ENCODE results near the gene PSMD11. TPM values are rescaled to one million over a fixed set of nuclear protein-coding genes. Genes with fewer than 3 reads are reported as not detected.

PSMD11 gene
- total RNA-seq, 1 donor from 2014 or later, result 107 TPM

DNA sequence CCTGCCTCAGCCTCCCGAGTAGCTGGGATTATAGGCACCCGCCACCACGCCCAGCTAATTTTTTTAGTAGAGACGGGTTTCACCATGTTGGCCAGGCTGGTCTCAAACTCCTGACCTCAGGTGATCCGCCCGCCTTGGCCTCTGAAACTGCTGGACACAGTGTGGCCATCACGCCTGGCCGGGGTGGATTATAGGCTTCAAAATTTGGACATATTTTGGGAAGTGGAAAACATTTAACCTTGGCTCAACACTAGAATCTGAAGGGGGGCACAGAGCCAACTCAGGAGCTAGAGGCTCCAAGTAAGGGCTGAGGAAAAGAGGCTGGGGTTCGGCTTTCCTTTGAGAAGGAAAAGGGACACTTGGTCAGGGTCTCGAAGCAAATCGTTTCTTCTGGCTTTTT, 40.3 kb downstream of the PSMD11 start:
- Histone ChIP-seq H3K27me3 (ENCODE audit: control insufficient read depth, insufficient read depth, low read length) (no peaks in the 10 kb centered on the region), H3K4me3 (ENCODE audit: low read depth, low read length) (no peak overlapping the region), H3K36me3 (ENCODE audit: control insufficient read depth, insufficient read depth, low read length) (peaks cover 1% of the 10 kb centered on the region)
- no peak for DNase-seq (ENCODE audit: low read depth)
- TF ChIP-seq, protein P1, sequence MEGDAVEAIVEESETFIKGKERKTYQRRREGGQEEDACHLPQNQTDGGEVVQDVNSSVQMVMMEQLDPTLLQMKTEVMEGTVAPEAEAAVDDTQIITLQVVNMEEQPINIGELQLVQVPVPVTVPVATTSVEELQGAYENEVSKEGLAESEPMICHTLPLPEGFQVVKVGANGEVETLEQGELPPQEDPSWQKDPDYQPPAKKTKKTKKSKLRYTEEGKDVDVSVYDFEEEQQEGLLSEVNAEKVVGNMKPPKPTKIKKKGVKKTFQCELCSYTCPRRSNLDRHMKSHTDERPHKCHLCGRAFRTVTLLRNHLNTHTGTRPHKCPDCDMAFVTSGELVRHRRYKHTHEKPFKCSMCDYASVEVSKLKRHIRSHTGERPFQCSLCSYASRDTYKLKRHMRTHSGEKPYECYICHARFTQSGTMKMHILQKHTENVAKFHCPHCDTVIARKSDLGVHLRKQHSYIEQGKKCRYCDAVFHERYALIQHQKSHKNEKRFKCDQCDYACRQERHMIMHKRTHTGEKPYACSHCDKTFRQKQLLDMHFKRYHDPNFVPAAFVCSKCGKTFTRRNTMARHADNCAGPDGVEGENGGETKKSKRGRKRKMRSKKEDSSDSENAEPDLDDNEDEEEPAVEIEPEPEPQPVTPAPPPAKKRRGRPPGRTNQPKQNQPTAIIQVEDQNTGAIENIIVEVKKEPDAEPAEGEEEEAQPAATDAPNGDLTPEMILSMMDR (IDR thresholded peaks at IDR 0.05; ENCODE audit: insufficient read depth, low read length, poor library complexity, severe bottlenecking), result no peak

- TF ChIP-seq, protein P1 (IDR thresholded peaks at IDR 0.05; ENCODE audit: insufficient read depth, low read length, poor library complexity, severe bottlenecking), result no peak
- Histone ChIP-seq H3K4me3 (ENCODE audit: low read depth, low read length) (no peak overlapping the region), H3K27me3 (ENCODE audit: control insufficient read depth, insufficient read depth, low read length) (no peaks in the 10 kb centered on the region), H3K36me3 (ENCODE audit: control insufficient read depth, insufficient read depth, low read length) (peaks cover under 1% of the 10 kb centered on the region)
- no peak for DNase-seq (ENCODE audit: low read depth)
Measured at GRCh38 chr17:32485261-32486110, 41.2 kb downstream of the PSMD11 start.

- TF ChIP-seq, protein P1 (IDR thresholded peaks at IDR 0.05; ENCODE audit: insufficient read depth, low read length, poor library complexity, severe bottlenecking), result no peak
- no peaks in the 10 kb centered on the region for H3K27me3 ChIP-seq (ENCODE audit: control insufficient read depth, insufficient read depth, low read length)
- no peaks in the 10 kb centered on the region for H3K36me3 ChIP-seq (ENCODE audit: control insufficient read depth, insufficient read depth, low read length)
- H3K4me3 ChIP-seq (ENCODE audit: low read depth, low read length), result peak overlapping the region; percentile 51
- no peak for DNase-seq (ENCODE audit: low read depth)
Measured at GRCh38 chr17:32486111-32486700, 41.9 kb downstream of the PSMD11 start.

GRCh38 chr17:32486701-32487472, 42.6 kb downstream of the PSMD11 start, which contains the start of gene CDK5R1:
Gene CDK5R1, plus strand, starts transcription at chr17:32486993. Its CDS starts 628 bp downstream, at chr17:32487621.
- TF ChIP-seq, protein P1 (IDR thresholded peaks at IDR 0.05; ENCODE audit: insufficient read depth, low read length, poor library complexity, severe bottlenecking), result no peak

DNA sequence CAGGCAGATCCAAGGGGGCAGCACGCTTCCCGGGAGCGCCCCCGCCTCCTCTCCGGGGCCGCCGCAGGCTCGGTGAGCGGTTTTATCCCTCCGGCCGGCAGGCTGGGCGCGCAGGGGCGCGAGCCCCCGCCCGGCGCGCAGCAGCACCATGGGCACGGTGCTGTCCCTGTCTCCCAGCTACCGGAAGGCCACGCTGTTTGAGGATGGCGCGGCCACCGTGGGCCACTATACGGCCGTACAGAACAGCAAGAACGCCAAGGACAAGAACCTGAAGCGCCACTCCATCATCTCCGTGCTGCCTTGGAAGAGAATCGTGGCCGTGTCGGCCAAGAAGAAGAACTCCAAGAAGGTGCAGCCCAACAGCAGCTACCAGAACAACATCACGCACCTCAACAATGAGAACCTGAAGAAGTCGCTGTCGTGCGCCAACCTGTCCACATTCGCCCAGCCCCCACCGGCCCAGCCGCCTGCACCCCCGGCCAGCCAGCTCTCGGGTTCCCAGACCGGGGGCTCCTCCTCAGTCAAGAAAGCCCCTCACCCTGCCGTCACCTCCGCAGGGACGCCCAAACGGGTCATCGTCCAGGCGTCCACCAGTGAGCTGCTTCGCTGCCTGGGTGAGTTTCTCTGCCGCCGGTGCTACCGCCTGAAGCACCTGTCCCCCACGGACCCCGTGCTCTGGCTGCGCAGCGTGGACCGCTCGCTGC, 43.3 kb downstream of the PSMD11 start:
- TF ChIP-seq, protein P1 (IDR thresholded peaks at IDR 0.05; ENCODE audit: insufficient read depth, low read length, poor library complexity, severe bottlenecking), result no peak
- no peaks in the 10 kb centered on the region for H3K27me3 ChIP-seq (ENCODE audit: control insufficient read depth, insufficient read depth, low read length)
- DNase-seq (ENCODE audit: low read depth), result no peak

More at GRCh38 chr17:32486701-32487472, 42.6 kb downstream of the PSMD11 start, which contains the start of gene CDK5R1:
- H3K4me3 ChIP-seq (ENCODE audit: low read depth, low read length), result peak within 1 kb of the TSS; percentile 56
- no peaks in the 10 kb centered on the region for H3K27me3 ChIP-seq (ENCODE audit: control insufficient read depth, insufficient read depth, low read length)
- no peaks in the 10 kb centered on the region for H3K36me3 ChIP-seq (ENCODE audit: control insufficient read depth, insufficient read depth, low read length)
- DNase-seq (ENCODE audit: low read depth), result no peak

More for the DNA sequence above, 43.3 kb downstream of the PSMD11 start:
- Histone ChIP-seq H3K4me3 (ENCODE audit: low read depth, low read length) (peak overlapping the region; percentile 56), H3K36me3 (ENCODE audit: control insufficient read depth, insufficient read depth, low read length) (no peaks in the 10 kb centered on the region)
